GM12872 (cell line): ENCODE results near the gene SERPINB1.

Experiments used
- TF ChIP-seq, protein P1 (sequence below): IDR thresholded peaks from 3 replicates; pipeline ENCODE4 v1.5.1; 2011; ENCODE audit warnings: low read depth, mild to moderate bottlenecking, low read length, moderate library complexity; ENCODE audit not compliant: insufficient read depth

Gene SERPINB1

DNA sequence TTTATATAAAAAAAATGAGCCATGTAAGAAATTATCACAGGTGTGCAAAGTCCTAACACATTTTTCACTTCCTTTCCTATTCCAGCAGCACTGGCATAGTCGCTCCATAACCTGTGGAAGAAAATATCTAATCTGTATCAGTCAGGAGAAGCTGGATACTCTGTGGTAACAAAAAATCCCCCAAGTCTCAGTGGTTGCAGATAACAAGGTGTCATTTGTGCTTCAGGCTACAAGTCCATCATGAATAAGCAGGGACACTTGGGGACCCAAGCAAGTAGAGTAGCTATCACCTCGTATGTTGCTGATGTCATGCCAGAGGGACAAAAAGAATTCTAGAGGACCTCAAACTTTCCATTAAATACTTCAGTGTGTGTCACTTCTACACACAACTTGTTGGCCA, 30.3 kb upstream of the SERPINB1 start:
- TF ChIP-seq, protein P1, sequence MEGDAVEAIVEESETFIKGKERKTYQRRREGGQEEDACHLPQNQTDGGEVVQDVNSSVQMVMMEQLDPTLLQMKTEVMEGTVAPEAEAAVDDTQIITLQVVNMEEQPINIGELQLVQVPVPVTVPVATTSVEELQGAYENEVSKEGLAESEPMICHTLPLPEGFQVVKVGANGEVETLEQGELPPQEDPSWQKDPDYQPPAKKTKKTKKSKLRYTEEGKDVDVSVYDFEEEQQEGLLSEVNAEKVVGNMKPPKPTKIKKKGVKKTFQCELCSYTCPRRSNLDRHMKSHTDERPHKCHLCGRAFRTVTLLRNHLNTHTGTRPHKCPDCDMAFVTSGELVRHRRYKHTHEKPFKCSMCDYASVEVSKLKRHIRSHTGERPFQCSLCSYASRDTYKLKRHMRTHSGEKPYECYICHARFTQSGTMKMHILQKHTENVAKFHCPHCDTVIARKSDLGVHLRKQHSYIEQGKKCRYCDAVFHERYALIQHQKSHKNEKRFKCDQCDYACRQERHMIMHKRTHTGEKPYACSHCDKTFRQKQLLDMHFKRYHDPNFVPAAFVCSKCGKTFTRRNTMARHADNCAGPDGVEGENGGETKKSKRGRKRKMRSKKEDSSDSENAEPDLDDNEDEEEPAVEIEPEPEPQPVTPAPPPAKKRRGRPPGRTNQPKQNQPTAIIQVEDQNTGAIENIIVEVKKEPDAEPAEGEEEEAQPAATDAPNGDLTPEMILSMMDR, result no peak

DNA sequence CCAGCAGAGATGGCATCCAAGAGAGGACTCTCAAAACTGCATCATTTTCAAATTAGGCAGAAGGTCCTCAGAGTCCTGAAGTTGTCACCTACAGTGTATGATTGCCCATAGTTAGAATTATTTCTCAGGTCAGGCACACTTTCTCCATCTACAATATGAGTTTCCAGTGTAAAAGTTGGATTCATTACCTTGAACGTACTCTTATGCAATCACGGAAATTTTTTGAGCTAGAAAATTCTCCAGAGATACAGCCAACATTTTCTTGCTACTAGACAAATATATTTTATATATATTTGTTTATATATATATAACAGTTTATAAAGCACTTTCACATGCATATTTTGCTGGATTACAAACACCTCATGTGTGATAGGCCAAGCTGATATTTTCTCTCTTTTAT, 29.4 kb upstream of the SERPINB1 start:
- TF ChIP-seq, protein P1, result no peak

DNA sequence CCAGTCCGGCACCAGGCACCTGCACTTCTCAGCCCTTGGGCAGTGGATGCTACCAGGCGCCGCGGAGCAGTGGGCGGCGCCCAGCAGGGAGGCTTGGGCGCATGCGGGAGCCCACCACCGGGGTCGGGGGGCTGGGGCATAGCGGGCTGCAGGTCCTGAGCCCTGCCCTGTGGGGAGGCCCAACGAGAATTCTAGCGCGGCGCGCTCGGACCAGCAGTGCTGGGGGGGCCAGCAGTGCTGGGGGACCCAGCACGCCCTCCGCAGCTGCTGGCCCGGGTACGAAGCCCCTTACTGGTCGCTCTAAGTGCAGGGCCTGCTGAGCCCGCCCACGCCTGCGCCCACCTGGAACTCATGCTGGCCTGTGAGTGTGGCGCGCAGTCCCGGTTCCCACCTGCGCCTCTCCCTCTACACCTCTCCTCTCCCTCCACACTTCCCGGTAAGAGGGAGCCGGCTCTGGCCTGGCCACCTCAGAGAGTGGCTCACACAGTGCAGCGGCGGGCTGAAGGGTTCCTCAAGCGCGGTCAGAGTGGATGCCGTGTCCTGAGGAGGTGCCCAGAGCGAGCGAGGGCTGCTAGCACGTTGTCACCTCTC, 28.5 kb upstream of the SERPINB1 start:
- TF ChIP-seq, protein P1, result no peak

DNA sequence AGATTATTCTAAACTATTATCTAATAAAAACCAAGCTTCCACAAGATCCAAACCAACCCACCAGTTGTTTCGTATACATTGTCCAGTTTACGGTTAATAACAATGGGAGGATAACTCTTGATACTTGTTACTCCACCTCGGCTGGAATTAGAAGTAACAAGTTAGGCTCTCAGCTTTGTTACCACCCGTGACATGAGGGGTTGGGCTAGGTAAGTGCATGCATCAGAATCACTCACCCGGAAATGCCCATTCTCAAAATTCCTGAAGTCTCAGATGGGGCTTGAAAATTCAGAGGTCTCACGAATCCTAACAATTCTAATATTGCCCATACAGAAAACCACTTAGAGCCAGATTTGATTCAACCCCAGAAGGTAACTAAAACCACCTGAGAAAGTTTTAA, 27.0 kb upstream of the SERPINB1 start:
- TF ChIP-seq, protein P1, result no peak

DNA sequence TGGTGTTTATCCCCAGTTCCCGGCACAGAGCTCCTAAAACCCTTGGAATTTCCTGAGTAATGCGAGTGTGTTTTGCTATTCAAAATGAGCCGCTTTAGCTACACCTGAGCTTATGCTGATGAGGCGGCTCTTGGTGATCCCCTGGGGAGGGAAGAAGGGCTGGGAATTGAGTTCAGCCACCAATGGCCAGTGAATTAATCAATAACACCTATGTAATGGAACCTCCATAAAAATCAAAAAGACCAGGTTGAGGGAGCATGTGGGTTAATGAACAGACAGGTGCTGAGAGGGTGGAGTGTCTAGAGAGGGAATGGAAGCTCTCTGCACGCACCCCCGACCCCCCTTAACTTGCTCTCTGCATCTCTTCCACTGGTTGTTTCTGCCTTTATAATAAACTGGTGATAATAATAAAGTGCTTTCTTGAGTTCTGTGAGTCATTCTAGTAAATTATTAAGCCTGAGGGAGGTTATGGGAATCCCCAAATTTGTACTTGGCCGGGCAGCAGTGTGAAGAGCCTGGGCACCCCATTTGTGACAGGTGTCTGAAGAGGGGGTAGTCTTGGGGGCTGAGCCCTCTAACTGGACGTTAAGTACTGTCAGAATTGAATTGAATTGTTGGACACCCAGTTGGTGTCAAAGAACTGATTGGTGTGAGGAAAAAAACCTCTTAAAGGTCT, 24.6 kb upstream of the SERPINB1 start:
- TF ChIP-seq, protein P1, result no peak

DNA sequence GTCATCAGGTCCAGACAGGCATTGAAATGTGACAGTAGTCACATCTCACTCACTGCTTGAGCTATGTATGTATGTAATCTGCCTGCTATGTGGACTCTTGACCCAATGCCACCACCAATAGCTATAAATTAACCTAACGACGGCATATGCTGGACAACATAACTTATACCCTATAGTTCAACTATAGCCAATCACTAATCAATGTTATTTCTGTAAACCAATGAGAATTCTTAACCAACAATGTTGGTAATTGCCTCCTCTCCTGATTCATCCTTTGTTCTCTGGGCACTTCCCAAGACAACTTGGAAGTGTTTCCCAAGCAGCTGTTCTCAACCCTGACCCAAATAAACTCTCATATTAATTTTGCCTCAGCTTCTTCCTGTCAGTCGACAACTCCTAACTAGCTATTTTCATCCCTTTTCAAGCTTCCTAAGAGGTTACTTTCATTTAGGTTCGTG, 24.1 kb upstream of the SERPINB1 start:
- TF ChIP-seq, protein P1, result no peak

DNA sequence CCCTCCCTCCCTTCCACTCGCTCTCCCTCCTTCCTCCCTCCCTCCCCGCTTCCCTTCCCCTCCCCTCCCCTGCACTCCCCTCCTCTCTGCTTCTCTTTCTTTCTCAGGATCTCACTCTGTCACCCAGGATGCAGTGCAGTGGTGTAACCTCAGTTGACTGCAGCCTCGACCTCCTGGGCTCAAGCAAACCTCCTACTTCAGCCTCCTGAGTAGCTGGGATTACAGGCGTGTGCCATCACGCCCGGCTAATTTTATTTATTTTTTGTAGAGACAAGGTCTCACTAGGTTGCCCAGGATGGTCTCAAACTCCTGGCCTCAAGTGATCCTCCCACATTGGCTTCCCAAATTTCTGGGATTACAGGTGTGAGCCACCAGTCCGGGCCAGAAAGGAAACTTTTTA, 23.6 kb upstream of the SERPINB1 start:
- TF ChIP-seq, protein P1, result no peak
